Caco-2 (cell line): ENCODE data around the gene IP6K3. TPM values are rescaled to one million over a fixed set of nuclear protein-coding genes. Genes with fewer than 3 reads are reported as not detected.

Source experiments
- BruUV-seq: library from RNA; stranded (reverse); fragments of 400-500 nt; replicated peaks from 2 replicates; lab custom pipeline; 2021; lab: Mats Ljungman, UMichigan
- CTCF ChIA-PET: fragments of 300-600 bp; sonication (Branson Sonifier 250); formaldehyde crosslinking; loops from one replicate; lab custom pipeline; 2022; ENCODE audit warnings: antibody characterized with exemption; lab: Charles Lee
- POLR2A ChIA-PET: fragments of 300-600 bp; sonication (Branson Sonifier 250); formaldehyde crosslinking; loops from one replicate; lab custom pipeline; 2022; ENCODE audit warnings: antibody characterized with exemption; lab: Charles Lee
- DNase-seq, 2 experiments: peaks; one replicate each; pipeline versions ENCODE4 v3.0.0 to v3.0.0-alpha.2; 2020 to 2022
- H3K27me3 ChIP-seq: replicated peaks from 2 replicates; pipeline ENCODE4 v1.6.0; 2011; ENCODE audit warnings: low read length; ENCODE audit not compliant: control insufficient read depth, insufficient read depth
- H3K36me3 ChIP-seq: 2 replicates; pipeline ENCODE4 v1.5.1; 2011; ENCODE audit warnings: low read length; ENCODE audit not compliant: control insufficient read depth, insufficient read depth
- H3K4me1 ChIP-seq: fragments of 250-450 bp; sonication (Bioruptor Pico); 2 replicates; pipeline ENCODE4 v1.5.1; 2020; ENCODE audit warnings: mild to moderate bottlenecking
- H3K4me3 ChIP-seq: 2 replicates; pipeline ENCODE4 v1.5.1; 2011; ENCODE audit warnings: low read depth, mild to moderate bottlenecking, control low read depth, low read length
- H3K9me3 ChIP-seq: fragments of 250-450 bp; sonication (Bioruptor Pico); 2 replicates; pipeline ENCODE4 v1.5.1; 2020; ENCODE audit warnings: mild to moderate bottlenecking, moderate library complexity
- H3K27ac Mint-ChIP-seq: one replicate; pipeline ENCODE4 v1.8.0; 2022; ENCODE audit warnings: mixed read lengths; ENCODE audit not compliant: unreplicated experiment
- H3K27me3 Mint-ChIP-seq: one replicate; pipeline ENCODE4 v1.8.0; 2022; ENCODE audit warnings: mixed read lengths; ENCODE audit not compliant: insufficient read depth, unreplicated experiment
- H3K36me3 Mint-ChIP-seq: one replicate; pipeline ENCODE4 v1.8.0; 2022; ENCODE audit warnings: mild to moderate bottlenecking, mixed read lengths; ENCODE audit not compliant: insufficient read depth, unreplicated experiment
- H3K4me1 Mint-ChIP-seq: one replicate; pipeline ENCODE4 v1.8.0; 2022; ENCODE audit warnings: low read depth, mixed read lengths; ENCODE audit not compliant: unreplicated experiment
- H3K4me3 Mint-ChIP-seq: one replicate; pipeline ENCODE4 v1.8.0; 2022; ENCODE audit warnings: mild to moderate bottlenecking, moderate library complexity, mixed read lengths; ENCODE audit not compliant: unreplicated experiment
- H3K9me3 Mint-ChIP-seq: one replicate; pipeline ENCODE4 v1.8.0; 2022; ENCODE audit warnings: mixed read lengths; ENCODE audit not compliant: unreplicated experiment
- intact Hi-C: fragments of 100-400 bp; cut with micrococcal nuclease; formaldehyde crosslinking; loops from one replicate; pipeline ENCODE4 v1.10.0; 2022; ENCODE audit not compliant: unreplicated experiment
- total RNA-seq: library from RNA; stranded (reverse); gene quantifications from 2 replicates; pipeline ENCODE4 v1.2.3, GENCODE V29; 2022
- TF ChIP-seq, protein P1 (sequence below), 2 experiments: fragments of 200-600 bp in 1 of 2; IDR thresholded peaks; 1 replicate in 1 of 2; 2 replicates in 1 of 2; pipeline versions ENCODE4 v1.5.1 to v1.8.0; 2011 to 2022; ENCODE audit warnings: antibody characterized with exemption in 1 of 2, control low read depth in 1 of 2, inconsistent platforms in 1 of 2, low read depth in 1 of 2, low read length in 1 of 2, mild to moderate bottlenecking in 1 of 2, moderate library complexity in 1 of 2; ENCODE audit not compliant: insufficient read depth in 1 of 2, severe bottlenecking in 1 of 2, unreplicated experiment in 1 of 2

IP6K3 gene
- total RNA-seq, 1 experiment from 2014 or later: 0.45 TPM

DNA sequence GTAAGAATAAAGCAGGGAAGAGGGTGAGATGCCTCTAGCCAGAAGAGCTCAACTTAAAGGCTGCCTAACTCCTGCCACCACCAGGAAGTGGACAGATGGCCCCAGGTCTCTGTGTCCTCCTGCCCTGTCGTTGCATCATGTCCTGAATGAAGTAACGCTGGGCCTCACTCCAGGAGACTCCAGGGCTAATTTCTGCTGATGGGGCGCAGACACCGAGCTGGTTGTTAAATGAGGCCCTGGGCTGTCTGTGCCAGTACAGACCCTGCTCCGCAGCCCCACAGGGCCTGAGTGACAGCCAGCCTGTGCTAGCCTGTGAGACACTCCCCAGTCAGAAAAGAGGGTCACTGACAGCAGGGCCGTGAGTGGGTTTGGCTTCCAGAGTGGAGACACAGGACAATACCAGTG is 6.5 kb downstream of the IP6K3 start:
- POLR2A ChIA-PET: interaction anchor here (0.6 to 0.8 kb wide), 2 partner anchors 16 to 29 kb away, joined by 3 to 4 read pairs; partner anchors contain the start of gene UQCC2
- Histone ChIP-seq H3K9me3 (no peaks in the 10 kb centered on the region), H3K27me3 (no peaks in the 10 kb centered on the region), H3K4me1 (peaks cover 12% of the 10 kb centered on the region), H3K4me3 (no peak overlapping the region), H3K36me3 (no peaks in the 10 kb centered on the region)
- Mint-ChIP-seq H3K27me3 (no peaks in the 10 kb centered on the region), H3K27ac (peak overlapping the region; percentile 42), H3K4me1 (no peaks in the 10 kb centered on the region), H3K36me3 (no peaks in the 10 kb centered on the region), H3K4me3 (no peak overlapping the region), H3K9me3 (no peaks in the 10 kb centered on the region)
- intact Hi-C loops: no loop called here
- CTCF ChIA-PET: no interaction called here
- DNase-seq: no peak
- BruUV-seq: no TSS peak
- TF ChIP-seq, protein P1, sequence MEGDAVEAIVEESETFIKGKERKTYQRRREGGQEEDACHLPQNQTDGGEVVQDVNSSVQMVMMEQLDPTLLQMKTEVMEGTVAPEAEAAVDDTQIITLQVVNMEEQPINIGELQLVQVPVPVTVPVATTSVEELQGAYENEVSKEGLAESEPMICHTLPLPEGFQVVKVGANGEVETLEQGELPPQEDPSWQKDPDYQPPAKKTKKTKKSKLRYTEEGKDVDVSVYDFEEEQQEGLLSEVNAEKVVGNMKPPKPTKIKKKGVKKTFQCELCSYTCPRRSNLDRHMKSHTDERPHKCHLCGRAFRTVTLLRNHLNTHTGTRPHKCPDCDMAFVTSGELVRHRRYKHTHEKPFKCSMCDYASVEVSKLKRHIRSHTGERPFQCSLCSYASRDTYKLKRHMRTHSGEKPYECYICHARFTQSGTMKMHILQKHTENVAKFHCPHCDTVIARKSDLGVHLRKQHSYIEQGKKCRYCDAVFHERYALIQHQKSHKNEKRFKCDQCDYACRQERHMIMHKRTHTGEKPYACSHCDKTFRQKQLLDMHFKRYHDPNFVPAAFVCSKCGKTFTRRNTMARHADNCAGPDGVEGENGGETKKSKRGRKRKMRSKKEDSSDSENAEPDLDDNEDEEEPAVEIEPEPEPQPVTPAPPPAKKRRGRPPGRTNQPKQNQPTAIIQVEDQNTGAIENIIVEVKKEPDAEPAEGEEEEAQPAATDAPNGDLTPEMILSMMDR (IDR thresholded peaks at IDR 0.05; ENCODE audit: insufficient read depth in 1 of 2, low read depth in 1 of 2, low read length in 1 of 2, severe bottlenecking in 1 of 2, unreplicated experiment in 1 of 2): no peak

DNA sequence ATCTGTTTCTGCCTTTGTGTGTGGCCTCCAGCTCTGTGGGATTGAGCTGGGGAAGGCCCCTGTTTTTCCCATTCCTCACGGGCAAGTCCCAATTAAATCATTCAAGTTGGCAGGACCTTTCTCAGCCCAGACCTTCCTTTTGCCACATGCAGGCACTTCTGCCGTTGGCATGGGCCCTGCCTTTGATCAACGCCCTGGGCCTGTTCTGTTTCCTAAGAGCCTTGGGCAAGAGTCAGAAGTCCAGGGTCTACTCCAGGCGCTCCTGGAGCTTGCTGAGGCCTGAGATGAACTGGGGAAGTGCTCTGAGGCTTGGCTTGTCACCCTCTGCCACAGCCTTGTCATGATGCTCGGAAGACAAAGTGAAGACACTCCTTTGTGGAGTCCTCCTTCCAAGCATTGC is 7.1 kb downstream of the IP6K3 start:
- no peaks in the 10 kb centered on the region for H3K27me3 Mint-ChIP-seq
- H3K4me3 ChIP-seq: no peak overlapping the region
- H3K4me1 ChIP-seq: peaks cover 8% of the 10 kb centered on the region
- no peaks in the 10 kb centered on the region for H3K36me3 Mint-ChIP-seq
- intact Hi-C loops: no loop called here
- no peaks in the 10 kb centered on the region for H3K9me3 ChIP-seq
- no peaks in the 10 kb centered on the region for H3K9me3 Mint-ChIP-seq
- H3K27me3 ChIP-seq: no peaks in the 10 kb centered on the region
- ChIA-PET CTCF (interaction anchor here (2.7 kb wide), 1 partner anchor 28 kb away, joined by 9 read pairs; the partner anchor contains the start of gene UQCC2), POLR2A (interaction anchor here (0.6 to 0.8 kb wide), 2 partner anchors 15 to 28 kb away, joined by 3 to 4 read pairs; partner anchors contain the start of gene UQCC2)
- H3K4me3 Mint-ChIP-seq: no peak overlapping the region
- no peaks in the 10 kb centered on the region for H3K36me3 ChIP-seq
- TF ChIP-seq, protein P1 (IDR thresholded peaks at IDR 0.05; ENCODE audit: insufficient read depth in 1 of 2, low read depth in 1 of 2, low read length in 1 of 2, severe bottlenecking in 1 of 2, unreplicated experiment in 1 of 2): no peak
- no peaks in the 10 kb centered on the region for H3K4me1 Mint-ChIP-seq
- DNase-seq: no peak
- peak overlapping the region; percentile 42 for H3K27ac Mint-ChIP-seq
- no TSS peak for BruUV-seq

DNA sequence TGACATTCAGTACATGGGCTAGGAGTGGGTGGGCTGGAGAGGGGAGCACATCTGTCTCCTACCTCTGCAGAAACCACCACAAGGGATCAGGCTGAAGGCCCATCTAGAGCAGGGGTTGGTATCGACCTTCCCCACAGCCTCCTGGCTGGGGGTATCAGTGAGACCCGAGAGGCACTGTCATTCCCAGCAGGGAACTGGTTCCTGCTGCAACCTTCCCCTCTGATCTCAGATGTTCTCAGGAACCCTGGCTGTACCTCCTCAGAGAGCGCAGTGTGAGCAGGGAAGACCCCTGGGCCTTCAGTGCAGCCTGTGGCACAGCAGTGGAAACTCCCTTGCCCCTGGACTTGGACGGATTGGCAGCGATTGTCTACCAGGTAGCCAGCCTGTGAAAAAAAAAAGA is 7.8 kb downstream of the IP6K3 start:
- no peaks in the 10 kb centered on the region for H3K4me1 Mint-ChIP-seq
- H3K9me3 ChIP-seq: no peaks in the 10 kb centered on the region
- no peaks in the 10 kb centered on the region for H3K9me3 Mint-ChIP-seq
- no peak overlapping the region for H3K4me3 Mint-ChIP-seq
- DNase-seq: no peak
- TF ChIP-seq, protein P1 (IDR thresholded peaks at IDR 0.05; ENCODE audit: insufficient read depth in 1 of 2, low read depth in 1 of 2, low read length in 1 of 2, severe bottlenecking in 1 of 2, unreplicated experiment in 1 of 2): no peak
- H3K27ac Mint-ChIP-seq: no peak overlapping the region
- ChIA-PET POLR2A (no interaction called here), CTCF (interaction anchor here (0.6 to 2.7 kb wide), 3 partner anchors 18 to 27 kb away, joined by 4 to 9 read pairs (median 4); partner anchors contain the start of gene UQCC2)
- H3K4me1 ChIP-seq: peaks cover 4% of the 10 kb centered on the region
- H3K36me3 ChIP-seq: no peaks in the 10 kb centered on the region
- intact Hi-C loops: no loop called here
- no TSS peak for BruUV-seq
- H3K27me3 ChIP-seq: no peaks in the 10 kb centered on the region
- H3K36me3 Mint-ChIP-seq: no peaks in the 10 kb centered on the region
- H3K4me3 ChIP-seq: no peak overlapping the region
- H3K27me3 Mint-ChIP-seq: no peaks in the 10 kb centered on the region
